Measurements from ENCODE around the gene CCT3.

CCT3 gene

GRCh38 chr1:156368889-156369684 lies 31.0 kb upstream of the CCT3 start, which contains the start of gene RHBG:
RHBG (plus strand) TSS chr1:156369211; CDS start chr1:156369250, 39 bp downstream.
- no peak for TF ChIP-seq PAX5 (IDR thresholded peaks at IDR 0.05; ENCODE audit: insufficient read depth, low read length, severe bottlenecking)
- no peak for TF ChIP-seq TAF1 (IDR thresholded peaks at IDR 0.05; ENCODE audit: low read depth, low read length)
- TF ChIP-seq POLR2AphosphoS5 (IDR thresholded peaks at IDR 0.05; ENCODE audit: low read depth, low read length) = no peak
- TF ChIP-seq SPI1 (IDR thresholded peaks at IDR 0.05; ENCODE audit: low read depth, low read length) = no peak
- TF ChIP-seq POLR2A (IDR thresholded peaks at IDR 0.05; ENCODE audit: low read depth, low read length) = no peak
- no peak for TF ChIP-seq POU2F2 (IDR thresholded peaks at IDR 0.05; ENCODE audit: low read depth, low read length)
- DNase-seq (ENCODE audit: insufficient read length, low spot score) = no peak
- no peak for FAIRE-seq

- no peak for FAIRE-seq
- TF ChIP-seq POLR2AphosphoS5 (IDR thresholded peaks at IDR 0.05; ENCODE audit: low read depth, low read length) = no peak
- no peak for TF ChIP-seq TAF1 (IDR thresholded peaks at IDR 0.05; ENCODE audit: low read depth, low read length)
- no peak for TF ChIP-seq POU2F2 (IDR thresholded peaks at IDR 0.05; ENCODE audit: low read depth, low read length)
- no peak for TF ChIP-seq POLR2A (IDR thresholded peaks at IDR 0.05; ENCODE audit: low read depth, low read length)
- TF ChIP-seq SPI1 (IDR thresholded peaks at IDR 0.05; ENCODE audit: low read depth, low read length) = no peak
- no peak for TF ChIP-seq PAX5 (IDR thresholded peaks at IDR 0.05; ENCODE audit: insufficient read depth, low read length, severe bottlenecking)
- DNase-seq (ENCODE audit: insufficient read length, low spot score) = no peak
Measured at GRCh38 chr1:156368157-156368658, 30.1 kb upstream of the CCT3 start.

GRCh38 chr1:156367383-156368156 lies 29.5 kb upstream of the CCT3 start:
- DNase-seq (ENCODE audit: insufficient read length, low spot score) = no peak
- TF ChIP-seq TAF1 (IDR thresholded peaks at IDR 0.05; ENCODE audit: low read depth, low read length) = no peak
- TF ChIP-seq POU2F2 (IDR thresholded peaks at IDR 0.05; ENCODE audit: low read depth, low read length) = no peak
- no peak for TF ChIP-seq POLR2AphosphoS5 (IDR thresholded peaks at IDR 0.05; ENCODE audit: low read depth, low read length)
- TF ChIP-seq PAX5 (IDR thresholded peaks at IDR 0.05; ENCODE audit: insufficient read depth, low read length, severe bottlenecking) = no peak
- no peak for TF ChIP-seq POLR2A (IDR thresholded peaks at IDR 0.05; ENCODE audit: low read depth, low read length)
- TF ChIP-seq SPI1 (IDR thresholded peaks at IDR 0.05; ENCODE audit: low read depth, low read length) = no peak
- no peak for FAIRE-seq

- no peak for DNase-seq (ENCODE audit: insufficient read length, low spot score)
- TF ChIP-seq POLR2AphosphoS5 (IDR thresholded peaks at IDR 0.05; ENCODE audit: low read depth, low read length) (no peak), SPI1 (IDR thresholded peaks at IDR 0.05; ENCODE audit: low read depth, low read length) (no peak), PAX5 (IDR thresholded peaks at IDR 0.05; ENCODE audit: insufficient read depth, low read length, severe bottlenecking) (no peak), POU2F2 (IDR thresholded peaks at IDR 0.05; ENCODE audit: low read depth, low read length) (no peak), TAF1 (IDR thresholded peaks at IDR 0.05; ENCODE audit: low read depth, low read length) (no peak), POLR2A (IDR thresholded peaks at IDR 0.05; ENCODE audit: low read depth, low read length) (no peak)
- no peak for FAIRE-seq
Measured at GRCh38 chr1:156366378-156367166, 28.5 kb upstream of the CCT3 start.

- FAIRE-seq = no peak
- TF ChIP-seq POU2F2 (IDR thresholded peaks at IDR 0.05; ENCODE audit: low read depth, low read length) (no peak), PAX5 (IDR thresholded peaks at IDR 0.05; ENCODE audit: insufficient read depth, low read length, severe bottlenecking) (no peak), POLR2AphosphoS5 (IDR thresholded peaks at IDR 0.05; ENCODE audit: low read depth, low read length) (no peak), SPI1 (IDR thresholded peaks at IDR 0.05; ENCODE audit: low read depth, low read length) (no peak), TAF1 (IDR thresholded peaks at IDR 0.05; ENCODE audit: low read depth, low read length) (no peak), POLR2A (IDR thresholded peaks at IDR 0.05; ENCODE audit: low read depth, low read length) (no peak)
- no peak for DNase-seq (ENCODE audit: insufficient read length, low spot score)
Measured at GRCh38 chr1:156365754-156366153, 27.7 kb upstream of the CCT3 start.

GRCh38 chr1:156360534-156360933 lies 22.4 kb upstream of the CCT3 start:
- FAIRE-seq = no peak
- TF ChIP-seq PAX5 (IDR thresholded peaks at IDR 0.05; ENCODE audit: insufficient read depth, low read length, severe bottlenecking) (no peak), POU2F2 (IDR thresholded peaks at IDR 0.05; ENCODE audit: low read depth, low read length) (no peak), POLR2A (IDR thresholded peaks at IDR 0.05; ENCODE audit: low read depth, low read length) (no peak), TAF1 (IDR thresholded peaks at IDR 0.05; ENCODE audit: low read depth, low read length) (no peak), SPI1 (IDR thresholded peaks at IDR 0.05; ENCODE audit: low read depth, low read length) (no peak), POLR2AphosphoS5 (IDR thresholded peaks at IDR 0.05; ENCODE audit: low read depth, low read length) (no peak)
- DNase-seq (ENCODE audit: insufficient read length, low spot score) = no peak

GRCh38 chr1:156359973-156360372 lies 21.9 kb upstream of the CCT3 start:
- DNase-seq (ENCODE audit: insufficient read length, low spot score) = no peak

GRCh38 chr1:156359249-156359648 lies 21.2 kb upstream of the CCT3 start:
- TF ChIP-seq SPI1 (IDR thresholded peaks at IDR 0.05; ENCODE audit: low read depth, low read length) = no peak
- no peak for TF ChIP-seq PAX5 (IDR thresholded peaks at IDR 0.05; ENCODE audit: insufficient read depth, low read length, severe bottlenecking)
- TF ChIP-seq POU2F2 (IDR thresholded peaks at IDR 0.05; ENCODE audit: low read depth, low read length) = no peak
- TF ChIP-seq POLR2AphosphoS5 (IDR thresholded peaks at IDR 0.05; ENCODE audit: low read depth, low read length) = no peak
- TF ChIP-seq POLR2A (IDR thresholded peaks at IDR 0.05; ENCODE audit: low read depth, low read length) = no peak
- TF ChIP-seq TAF1 (IDR thresholded peaks at IDR 0.05; ENCODE audit: low read depth, low read length) = no peak
- FAIRE-seq (no peak), DNase-seq (ENCODE audit: insufficient read length, low spot score) (no peak)

More at GRCh38 chr1:156359973-156360372, 21.9 kb upstream of the CCT3 start:
- TF ChIP-seq POLR2AphosphoS5 (IDR thresholded peaks at IDR 0.05; ENCODE audit: low read depth, low read length) (no peak), POU2F2 (IDR thresholded peaks at IDR 0.05; ENCODE audit: low read depth, low read length) (no peak), SPI1 (IDR thresholded peaks at IDR 0.05; ENCODE audit: low read depth, low read length) (no peak), PAX5 (IDR thresholded peaks at IDR 0.05; ENCODE audit: insufficient read depth, low read length, severe bottlenecking) (no peak), POLR2A (IDR thresholded peaks at IDR 0.05; ENCODE audit: low read depth, low read length) (no peak), TAF1 (IDR thresholded peaks at IDR 0.05; ENCODE audit: low read depth, low read length) (no peak)
- no peak for FAIRE-seq

Data from GM12891 (cell line).